Measurements from ENCODE around the gene LNP1. TPM values are rescaled to one million over a fixed set of nuclear protein-coding genes. Genes with fewer than 3 reads are reported as not detected.

The LNP1 gene
- total and polyA plus RNA-seq, 2 of the 13 experiments (the other 11 are each of a cell fraction or from before 2014, with no cell fraction given) = 3.6 to 7.0 TPM

GRCh38 chr3:100358413-100358812, 42.9 kb upstream of the LNP1 start (continued):
- TF ChIP-seq CTCF (CRISPR knock-in tag; IDR thresholded peaks at IDR 0.05) (0 out of 2 replicates have a peak, but pooled peaks have one; percentile 16), IKZF1 (IDR thresholded peaks at IDR 0.05) (no peak), ZNF431 (CRISPR knock-in tag; IDR thresholded peaks at IDR 0.05; ENCODE audit: borderline replicate concordance, low read depth) (no peak), ZNF20 (CRISPR knock-in tag; IDR thresholded peaks at IDR 0.05) (no peak), ZNF337 (CRISPR knock-in tag; IDR thresholded peaks at IDR 0.05; ENCODE audit: borderline replicate concordance, low read depth) (no peak), FOXO1 (CRISPR knock-in tag; IDR thresholded peaks at IDR 0.05) (no peak), KDM6A (CRISPR knock-in tag; IDR thresholded peaks at IDR 0.05; ENCODE audit: low read depth) (0 out of 2 replicates have a peak, but pooled peaks have one; percentile 22), RARA (CRISPR knock-in tag; IDR thresholded peaks at IDR 0.05) (peak; percentile 62), GZF1 (CRISPR knock-in tag; IDR thresholded peaks at IDR 0.05) (no peak), NFE2L2 (IDR thresholded peaks at IDR 0.05; ENCODE audit: low read length) (no peak), PRPF4 (IDR thresholded peaks at IDR 0.05; ENCODE audit: low read depth, low read length, poor library complexity, severe bottlenecking) (no peak), ZFP90 (CRISPR knock-in tag; IDR thresholded peaks at IDR 0.05; ENCODE audit: borderline replicate concordance) (no peak), NBN (conservative IDR thresholded peaks at IDR 0.05) (no peak), U2AF2 (IDR thresholded peaks at IDR 0.05; ENCODE audit: low read depth, low read length) (no peak), MAX (IDR thresholded peaks at IDR 0.05) (no peak), GATAD1 (CRISPR knock-in tag; IDR thresholded peaks at IDR 0.05) (no peak), ZNF780A (CRISPR knock-in tag; IDR thresholded peaks at IDR 0.05) (no peak), ZNF788 (CRISPR knock-in tag; IDR thresholded peaks at IDR 0.05; ENCODE audit: borderline replicate concordance) (no peak), NR2F6 (IDR thresholded peaks at IDR 0.05) (peak; percentile 88), NR2F6 (CRISPR knock-in tag; IDR thresholded peaks at IDR 0.05) (peak; percentile 91), ZNF496 (CRISPR knock-in tag; IDR thresholded peaks at IDR 0.05; ENCODE audit: insufficient replicate concordance) (no peak), FOXJ3 (CRISPR knock-in tag; IDR thresholded peaks at IDR 0.05; ENCODE audit: borderline replicate concordance) (no peak), IRF1 (CRISPR knock-in tag; IDR thresholded peaks at IDR 0.05; ENCODE audit: low read depth) (no peak), SNAPC5 (CRISPR knock-in tag; IDR thresholded peaks at IDR 0.05; ENCODE audit: borderline replicate concordance) (no peak), NR2C2 (CRISPR knock-in tag; IDR thresholded peaks at IDR 0.05; ENCODE audit: borderline replicate concordance) (no peak), NR2F2 (IDR thresholded peaks at IDR 0.05; ENCODE audit: borderline replicate concordance, low read depth) (peak; percentile 86), ZBTB1 (CRISPR knock-in tag; IDR thresholded peaks at IDR 0.05; ENCODE audit: borderline replicate concordance) (no peak), PRDM4 (CRISPR knock-in tag; IDR thresholded peaks at IDR 0.05; ENCODE audit: borderline replicate concordance) (no peak), CEBPB (IDR thresholded peaks at IDR 0.05; ENCODE audit: borderline replicate concordance, low read depth, low read length) (peak; percentile 68), HHEX (CRISPR knock-in tag; IDR thresholded peaks at IDR 0.05) (no peak)
